HPDE6-E6E7 (cell line): ENCODE results near the gene NF2.
A peak's percentile ranks its signal among the peaks of the same experiment; 100 is the strongest.

Source experiments
- DNase-seq: peaks from one replicate; pipeline ENCODE4 v3.0.0; 2011; ENCODE audit warnings: missing footprints; ENCODE audit errors: extremely low spot score

Gene NF2

DNA sequence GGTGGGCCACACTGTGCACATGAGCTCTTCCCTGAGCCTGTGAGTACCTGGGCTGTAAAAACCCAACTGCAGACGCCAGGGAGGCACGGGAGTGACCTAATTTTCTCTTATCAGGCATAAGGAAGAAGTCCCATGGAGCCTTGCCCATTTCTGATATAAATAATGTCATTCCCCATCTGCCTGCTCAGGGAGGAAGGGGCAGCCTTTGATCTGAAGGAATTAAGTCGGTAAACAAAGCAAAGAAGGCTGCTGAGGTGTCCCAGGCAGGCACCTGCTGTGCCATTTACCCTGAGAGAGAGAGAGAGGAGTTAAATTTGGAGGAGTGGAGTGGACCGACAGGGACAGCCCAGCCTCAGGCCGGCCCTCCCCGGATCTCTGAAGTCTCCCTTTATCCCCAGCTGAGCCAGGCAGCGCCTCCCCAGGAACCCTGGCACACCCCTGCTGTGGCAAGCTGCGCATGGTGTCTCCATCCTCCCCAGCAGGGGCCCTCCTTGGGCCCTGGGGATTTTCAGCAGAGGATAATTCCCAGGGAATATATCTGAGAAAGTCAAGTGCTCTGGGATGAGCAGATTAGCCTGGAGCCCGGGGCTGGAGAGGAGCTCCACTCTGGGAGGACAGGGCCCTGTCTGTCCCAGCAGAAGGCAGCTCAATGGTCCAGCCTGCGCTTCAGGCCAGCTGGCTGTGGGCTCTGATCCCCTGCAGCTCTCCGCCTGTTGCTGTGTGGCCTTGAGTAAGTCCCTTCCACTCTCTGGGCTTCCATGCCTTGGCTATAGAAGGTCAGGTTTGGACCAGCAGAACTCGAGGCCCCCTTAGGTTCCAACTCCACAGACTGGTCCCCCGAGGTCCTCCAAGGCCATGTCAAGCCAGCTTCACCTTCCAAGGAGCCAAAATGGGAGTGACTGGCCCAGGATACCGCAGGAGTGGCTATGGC lies 98.8 kb downstream of the NF2 start:
- no peak for DNase-seq

DNA sequence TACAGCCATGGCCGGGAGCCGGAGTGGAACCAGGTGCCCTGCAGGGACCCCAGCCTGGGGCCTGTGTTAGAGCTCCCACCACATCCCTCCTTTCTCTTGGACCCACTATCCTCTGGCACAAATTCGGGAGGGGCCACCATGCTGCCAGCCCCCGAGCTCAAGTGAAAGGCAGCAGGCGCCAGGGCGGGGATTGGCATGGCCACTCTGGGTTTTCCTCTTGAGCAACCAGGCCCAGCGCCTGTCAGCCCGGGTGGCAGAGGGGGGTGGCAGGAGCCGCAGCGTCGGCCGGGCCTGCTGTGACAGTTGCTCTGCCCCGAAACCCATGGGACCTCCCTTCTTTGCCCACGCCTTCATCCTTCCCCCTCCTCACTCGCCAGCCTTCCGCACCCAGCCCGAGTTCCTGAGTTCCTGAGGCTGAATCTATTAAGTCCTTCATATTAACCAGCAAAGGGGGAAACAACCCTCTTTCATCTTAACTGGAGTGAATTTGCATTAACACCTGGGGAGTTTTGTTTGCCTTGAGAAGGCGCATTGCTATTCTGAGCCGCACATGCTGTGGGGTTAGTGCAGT lies 99.6 kb downstream of the NF2 start:
- DNase-seq, result no peak

DNA sequence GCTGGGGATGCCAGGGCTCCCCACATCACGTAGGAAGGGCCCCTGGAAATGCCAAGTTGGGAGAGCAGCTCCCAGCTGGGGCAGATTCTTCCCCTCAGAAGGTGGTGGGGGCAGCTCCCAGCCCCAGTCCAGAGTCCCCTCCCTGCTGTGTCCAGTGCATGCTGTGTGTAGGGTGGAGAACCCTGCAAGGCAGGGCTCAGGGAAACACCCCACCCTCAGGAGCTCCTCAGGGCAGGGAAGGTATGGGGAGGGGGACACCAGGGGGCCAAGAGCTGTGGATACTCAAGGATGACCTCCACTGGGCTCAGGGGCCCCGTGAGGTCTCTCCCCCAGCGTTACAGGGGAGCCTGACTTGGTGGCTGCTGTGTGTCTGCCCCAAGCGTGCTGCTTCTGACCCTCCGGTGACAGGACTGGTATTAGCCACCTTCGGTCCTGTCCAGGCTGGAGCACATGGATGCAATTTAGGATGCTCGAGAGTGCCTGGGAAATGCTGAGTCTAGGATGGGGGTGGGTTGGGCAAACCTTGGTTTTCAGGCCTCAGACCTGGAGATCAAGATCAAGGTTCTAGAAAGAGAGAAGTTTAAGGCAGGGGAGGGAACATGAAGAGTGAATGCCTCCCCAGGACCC lies 100.2 kb downstream of the NF2 start:
- DNase-seq, result no peak

DNA sequence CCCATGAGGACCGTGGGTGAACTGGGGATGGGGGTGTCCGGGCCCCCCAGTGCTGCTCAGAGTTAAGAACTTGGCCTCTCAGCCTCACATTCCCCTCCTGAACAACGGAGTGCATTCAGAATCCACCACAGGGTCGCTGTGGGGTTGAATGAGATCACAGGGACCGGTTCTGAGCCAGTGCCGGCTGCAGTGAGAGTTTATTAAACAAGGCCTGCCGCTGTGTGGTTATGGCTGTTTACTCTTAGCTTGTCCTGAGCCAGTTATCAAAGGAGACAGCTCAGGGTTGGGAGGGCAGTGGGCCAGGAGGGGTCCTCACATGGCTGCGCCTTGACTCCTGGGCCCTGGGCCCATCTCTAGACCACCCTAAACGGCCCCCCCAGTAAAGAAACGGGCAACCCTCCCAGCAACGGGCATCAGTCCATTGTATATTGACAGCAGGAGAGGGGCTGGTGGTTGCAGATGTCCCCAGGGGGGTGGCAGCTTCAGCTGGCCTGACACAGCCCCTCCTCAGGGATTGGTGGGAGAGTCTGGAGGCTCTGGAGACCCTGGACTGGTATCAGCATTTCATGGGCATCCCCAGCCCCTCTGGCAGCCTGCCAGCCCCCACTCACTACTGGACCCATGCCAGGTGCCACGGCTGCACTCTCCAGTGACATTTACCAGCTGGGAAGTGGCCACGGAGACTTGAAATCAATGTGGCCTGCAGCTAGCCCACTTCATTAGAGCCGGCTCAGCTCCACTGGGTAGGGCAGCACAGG lies 101.3 kb downstream of the NF2 start:
- DNase-seq, result no peak

DNA sequence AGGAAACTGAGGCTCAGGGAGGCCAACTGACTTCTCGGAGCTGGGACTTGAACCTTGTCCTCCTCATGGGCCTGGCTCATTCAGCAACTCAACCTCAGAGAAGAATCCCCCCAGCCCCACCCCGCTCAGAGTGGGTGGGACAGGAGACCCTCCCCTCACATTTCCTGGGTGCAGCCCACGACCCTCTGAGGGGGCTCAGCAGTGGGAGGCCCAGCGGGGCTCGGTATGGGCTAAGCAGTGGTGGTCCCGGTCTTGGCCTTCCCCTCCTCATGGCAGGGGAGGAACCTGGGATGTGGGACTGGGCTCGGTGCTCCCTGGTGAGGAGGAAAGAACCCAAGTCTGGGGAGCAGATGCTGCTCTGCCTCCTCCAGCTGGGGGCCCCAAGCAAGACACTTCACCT lies 102.2 kb downstream of the NF2 start:
- DNase-seq, result no peak

DNA sequence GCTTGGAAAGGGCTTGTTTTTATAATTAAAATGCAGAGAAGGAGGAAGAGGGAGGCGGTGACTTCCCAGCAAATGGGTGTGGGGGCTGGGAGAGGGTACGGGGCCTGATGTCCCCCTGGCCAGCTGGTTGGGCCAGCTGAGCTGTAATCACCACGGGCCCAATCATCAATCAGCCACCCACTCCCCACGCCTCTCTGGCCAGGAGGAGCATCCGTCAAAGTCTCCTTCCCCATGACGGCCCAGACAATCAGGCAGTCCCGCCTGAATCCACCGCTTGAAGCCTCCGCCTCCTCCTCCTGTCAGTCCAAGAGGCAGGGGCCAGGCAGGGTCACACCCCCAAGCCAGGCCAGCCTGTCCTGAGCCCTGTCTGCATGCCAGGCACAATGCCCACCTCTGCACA lies 103.1 kb downstream of the NF2 start:
- no peak for DNase-seq

DNA sequence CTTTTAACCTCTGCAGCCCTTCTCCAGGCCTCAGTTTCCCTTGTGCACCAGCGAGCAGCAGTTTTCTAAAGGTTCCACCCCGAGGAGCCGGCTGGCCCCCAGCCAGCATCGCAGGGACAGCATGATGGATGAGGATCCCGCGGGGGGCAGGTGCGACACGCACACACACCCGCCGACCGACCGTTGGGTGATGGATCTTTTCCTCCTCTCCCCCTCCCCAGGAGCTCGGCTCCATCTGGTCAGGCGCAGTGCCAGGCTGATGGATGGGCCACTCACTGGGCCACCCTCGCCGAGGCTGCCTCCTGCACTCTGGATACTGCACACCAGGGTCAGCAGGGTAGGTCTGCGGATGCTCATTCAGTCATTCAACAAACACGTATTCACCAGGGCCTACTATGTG lies 103.6 kb downstream of the NF2 start:
- DNase-seq, result no peak

DNA sequence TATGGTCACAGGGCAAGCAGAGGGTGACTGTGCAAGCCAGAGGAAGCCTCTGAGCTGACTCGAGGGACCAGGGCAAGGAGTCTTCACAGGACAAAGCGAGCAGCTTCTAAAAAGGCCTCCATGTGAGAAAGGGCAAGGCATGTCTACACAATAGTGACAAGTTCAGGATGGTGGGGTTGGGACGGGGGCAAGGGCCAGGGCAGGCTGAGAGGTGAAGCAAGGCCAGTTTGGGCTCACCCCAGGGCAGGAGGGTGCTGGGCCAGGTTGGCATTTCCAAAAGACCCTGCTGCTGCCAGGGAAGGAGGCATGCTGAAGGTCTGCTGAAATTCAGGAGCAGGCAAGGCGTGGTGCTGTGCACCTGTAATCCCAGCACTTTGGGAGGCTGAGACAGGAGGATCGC lies 104.0 kb downstream of the NF2 start:
- no peak for DNase-seq

DNA sequence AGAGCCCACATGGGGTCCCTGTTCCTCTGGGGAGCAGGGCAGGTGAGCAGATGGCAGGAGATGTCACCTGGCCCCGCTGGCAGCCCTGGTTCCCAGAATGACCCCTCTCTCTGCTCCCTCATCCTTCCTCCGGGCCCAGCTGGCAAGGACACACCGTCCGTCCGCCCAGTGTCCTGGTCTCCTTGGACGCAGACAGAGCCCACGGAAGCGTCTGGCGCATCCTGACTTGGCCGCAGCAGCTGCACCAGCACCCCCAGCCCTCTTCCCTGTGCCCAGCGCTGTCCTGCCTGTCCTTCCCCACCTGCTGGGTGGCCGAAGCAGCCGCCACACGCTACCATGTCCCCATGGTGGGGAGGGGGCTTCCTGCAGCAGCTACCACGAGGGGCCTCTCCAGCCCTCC lies 106.8 kb downstream of the NF2 start:
- DNase-seq, result no peak

DNA sequence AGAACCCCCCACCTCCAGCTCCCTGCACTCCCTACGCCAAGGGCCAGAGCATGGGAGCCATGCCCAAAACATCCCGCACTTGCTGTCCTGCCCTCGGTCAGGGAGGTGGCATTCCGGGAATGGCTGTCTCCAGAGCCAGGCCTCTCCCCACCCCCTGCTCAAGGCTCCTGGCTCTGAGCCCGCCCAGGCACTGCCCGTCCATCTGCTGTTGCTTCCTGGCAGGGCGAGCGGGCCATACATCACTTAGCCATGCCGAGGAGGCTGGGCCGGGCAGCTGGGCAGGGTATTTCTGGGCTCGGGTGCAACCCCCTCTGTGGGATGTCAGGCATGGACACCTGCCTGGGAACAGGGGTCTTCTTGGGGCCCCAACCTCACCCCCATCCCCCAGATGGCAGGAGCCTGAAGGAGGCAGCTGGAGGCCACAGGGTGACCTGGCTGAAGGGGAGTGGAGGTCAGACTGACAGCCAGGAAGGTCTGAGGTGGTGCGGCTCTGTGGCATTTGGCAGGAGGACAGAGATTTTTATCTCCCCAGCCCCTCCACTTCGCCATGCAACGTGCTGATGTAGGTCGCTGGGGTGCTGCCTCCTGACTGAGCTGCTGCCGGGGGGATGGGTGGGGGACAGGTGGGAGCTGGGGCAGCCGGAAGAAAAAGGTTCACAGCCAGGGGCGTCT lies 107.6 kb downstream of the NF2 start:
- no peak for DNase-seq

DNA sequence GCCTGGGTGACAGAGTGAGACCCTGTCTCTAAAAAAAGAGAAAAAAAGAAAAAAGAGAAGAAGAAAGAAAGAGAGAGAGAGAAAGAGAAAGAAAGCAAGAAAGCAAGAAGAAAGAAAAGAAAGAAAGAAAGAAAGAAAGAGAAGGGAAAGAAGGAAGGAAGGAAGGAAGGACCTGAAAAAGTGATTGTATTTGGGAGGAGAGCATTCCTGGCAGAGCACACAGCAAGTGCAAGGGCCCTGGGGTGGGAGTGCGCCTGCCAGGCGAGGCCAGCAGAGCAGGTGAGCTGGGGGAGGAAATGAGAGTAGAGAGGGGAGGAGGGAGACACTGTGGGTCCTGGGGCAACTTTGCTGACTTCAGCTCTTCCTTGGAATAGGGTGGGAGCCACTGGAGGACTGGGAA lies 108.7 kb downstream of the NF2 start:
- DNase-seq, result no peak

DNA sequence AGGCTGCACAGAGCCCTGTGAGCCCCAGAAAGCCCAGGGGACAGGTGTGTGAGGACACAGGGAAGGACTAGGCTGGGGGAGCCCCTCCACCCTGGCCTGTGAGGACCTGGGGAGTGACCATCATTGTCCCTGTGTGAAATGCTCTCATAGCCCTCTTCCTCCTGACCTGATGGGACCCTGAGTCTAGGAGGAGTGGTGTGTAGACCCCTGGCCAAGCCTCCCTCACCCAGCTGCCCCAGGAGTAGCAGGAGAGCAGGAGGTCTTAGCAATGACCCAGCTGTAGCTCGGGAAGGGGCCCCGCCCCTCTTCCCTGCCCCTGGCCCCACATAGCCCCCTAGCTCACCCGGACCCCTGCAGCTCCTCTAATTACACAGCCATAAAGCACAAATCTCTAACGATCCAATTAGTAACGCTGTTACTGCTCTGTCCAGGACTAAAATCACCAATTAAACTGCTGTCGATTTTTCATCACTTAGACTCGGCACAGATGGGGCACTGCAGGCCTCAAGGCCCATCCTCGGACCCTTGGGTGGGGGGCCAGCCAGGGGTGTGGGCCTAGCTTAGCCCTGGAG lies 109.8 kb downstream of the NF2 start:
- no peak for DNase-seq

DNA sequence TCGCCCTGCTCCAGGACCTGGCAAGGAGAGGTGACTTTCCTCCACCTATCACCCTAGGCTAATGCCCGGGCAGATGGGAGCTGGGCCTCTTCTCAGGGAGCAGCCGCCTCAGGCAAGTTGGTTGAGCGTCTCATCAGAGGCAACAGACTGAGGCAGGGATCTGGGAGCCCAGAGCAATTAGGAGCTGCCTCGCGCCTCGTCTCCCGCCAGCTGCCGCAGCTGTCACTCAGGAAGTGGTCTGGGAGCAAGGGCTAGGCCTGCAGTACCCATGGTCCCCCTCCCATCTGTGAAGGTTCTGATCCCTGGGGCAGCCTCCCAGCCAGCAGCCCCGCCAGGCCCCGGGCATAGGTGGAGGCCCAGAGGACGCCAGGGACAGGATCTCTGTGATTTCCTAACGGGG lies 111.8 kb downstream of the NF2 start:
- no peak for DNase-seq

DNA sequence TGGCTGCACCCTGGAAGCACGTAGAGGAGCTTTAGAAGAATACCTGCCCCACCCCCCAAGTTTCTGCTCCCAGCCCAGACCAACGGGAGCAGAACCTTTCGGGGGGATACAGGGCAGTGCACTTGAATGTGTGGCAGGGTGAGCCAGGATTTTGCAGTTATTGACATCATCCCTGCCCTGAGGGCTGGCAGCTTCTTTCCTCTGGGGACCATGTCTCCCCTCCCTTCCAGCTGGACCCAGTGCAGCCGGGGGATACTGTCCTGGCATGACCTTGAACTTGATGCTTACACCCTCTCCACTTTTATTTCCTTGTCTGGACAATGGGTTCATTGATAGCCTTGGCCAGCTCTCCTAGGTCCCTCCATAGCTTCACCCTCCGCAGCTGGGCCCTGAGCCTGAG lies 112.3 kb downstream of the NF2 start:
- DNase-seq, result no peak

DNA sequence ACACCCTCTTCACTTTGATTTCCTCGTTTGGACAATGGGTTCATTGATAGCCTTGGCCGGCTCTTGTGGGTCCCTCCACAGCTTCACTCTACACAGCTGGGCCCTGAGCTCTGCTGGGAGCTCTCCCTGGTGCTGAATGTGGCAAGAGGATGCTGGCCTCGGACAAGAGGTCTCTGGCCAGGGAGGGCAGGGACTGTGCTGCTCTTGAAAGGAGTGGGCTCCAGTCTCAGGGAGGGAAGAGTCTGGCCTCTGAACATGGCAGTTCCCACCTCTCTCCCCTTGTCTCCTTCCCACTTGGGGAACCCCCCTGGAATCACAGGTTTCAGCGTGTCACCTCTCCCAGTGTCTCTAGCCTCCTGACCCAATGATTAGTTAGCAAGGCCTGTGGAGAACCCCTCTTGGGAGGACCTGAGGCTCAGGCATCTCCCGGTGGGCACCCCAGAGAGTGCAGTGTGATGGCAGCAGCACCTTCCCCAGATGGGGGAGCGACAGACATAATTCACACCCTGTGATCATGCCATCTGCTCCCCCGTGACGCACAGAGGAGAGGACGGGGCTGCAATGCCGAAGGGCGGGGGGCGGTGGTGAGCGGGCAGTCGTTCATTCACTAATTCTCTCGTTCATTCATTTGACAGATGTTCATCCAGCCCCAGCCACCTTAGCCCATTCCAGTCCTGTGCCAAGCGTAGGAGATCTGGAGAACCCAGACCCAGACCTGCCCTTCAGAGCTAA lies 113.5 kb downstream of the NF2 start:
- DNase-seq, result peak; percentile 46

DNA sequence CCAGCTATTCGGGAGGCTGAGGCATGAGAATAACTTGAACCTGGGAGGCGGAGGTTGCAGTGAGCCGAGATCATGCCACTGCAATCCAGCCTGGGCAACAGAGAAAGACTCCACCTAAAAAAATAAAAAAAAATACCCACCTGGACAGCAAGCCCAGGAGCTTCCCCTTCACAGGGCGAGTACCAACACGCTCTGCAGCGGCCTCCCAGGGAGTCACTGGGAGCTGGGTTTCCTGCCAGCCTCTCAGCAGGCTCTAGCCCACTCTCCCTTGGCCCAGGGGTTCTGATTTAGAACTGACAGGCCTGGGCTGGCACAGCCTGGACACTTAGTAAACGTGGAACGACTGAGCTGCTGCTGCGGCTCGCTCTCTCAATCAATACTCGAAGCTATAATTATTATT lies 114.4 kb downstream of the NF2 start:
- DNase-seq, result peak; percentile 50

DNA sequence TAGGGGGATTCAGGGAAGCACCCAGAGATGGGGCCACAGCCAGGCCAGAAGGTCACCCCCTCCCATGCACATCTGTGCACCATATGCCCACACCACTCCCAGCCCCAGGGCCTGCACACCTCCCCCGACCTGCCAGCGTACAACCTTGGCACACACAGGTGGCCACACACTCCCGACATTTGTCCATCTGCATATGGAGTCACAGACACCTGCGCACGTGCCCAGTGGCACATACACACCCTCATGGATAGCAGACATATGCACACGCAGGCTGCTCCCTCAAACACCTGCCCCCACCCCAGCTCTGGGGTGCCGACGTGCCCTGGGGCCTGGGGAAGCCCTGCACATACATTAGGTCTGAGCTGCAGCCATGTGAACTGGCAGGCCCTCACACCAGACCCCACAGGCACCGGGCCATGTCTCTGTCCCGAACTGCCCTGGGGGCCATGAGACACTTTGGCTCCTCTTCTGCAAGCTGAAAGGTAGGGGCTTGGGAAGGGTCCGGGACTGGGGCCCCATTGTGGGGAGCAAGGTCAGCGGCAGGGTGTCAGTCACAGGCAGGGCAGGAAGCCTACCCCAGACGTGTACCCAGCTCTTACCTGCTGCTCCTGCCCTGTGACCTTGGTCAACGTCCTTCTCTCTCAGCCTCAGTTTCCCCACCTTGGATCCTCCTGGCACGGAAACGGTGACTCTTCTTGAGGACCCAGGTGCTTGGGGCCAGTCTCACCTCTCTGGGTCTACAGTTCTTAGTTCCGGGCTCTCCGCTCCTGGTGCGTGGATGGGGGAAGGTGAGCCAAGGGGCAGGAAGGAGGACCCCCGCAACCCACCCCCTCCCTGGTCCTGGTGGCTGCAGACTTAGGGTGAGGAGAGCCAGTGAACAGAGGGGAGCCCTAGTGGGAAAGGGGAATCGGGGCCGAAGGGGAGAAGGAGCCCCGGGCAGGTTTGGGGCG lies 115.8 kb downstream of the NF2 start:
- no peak for DNase-seq

DNA sequence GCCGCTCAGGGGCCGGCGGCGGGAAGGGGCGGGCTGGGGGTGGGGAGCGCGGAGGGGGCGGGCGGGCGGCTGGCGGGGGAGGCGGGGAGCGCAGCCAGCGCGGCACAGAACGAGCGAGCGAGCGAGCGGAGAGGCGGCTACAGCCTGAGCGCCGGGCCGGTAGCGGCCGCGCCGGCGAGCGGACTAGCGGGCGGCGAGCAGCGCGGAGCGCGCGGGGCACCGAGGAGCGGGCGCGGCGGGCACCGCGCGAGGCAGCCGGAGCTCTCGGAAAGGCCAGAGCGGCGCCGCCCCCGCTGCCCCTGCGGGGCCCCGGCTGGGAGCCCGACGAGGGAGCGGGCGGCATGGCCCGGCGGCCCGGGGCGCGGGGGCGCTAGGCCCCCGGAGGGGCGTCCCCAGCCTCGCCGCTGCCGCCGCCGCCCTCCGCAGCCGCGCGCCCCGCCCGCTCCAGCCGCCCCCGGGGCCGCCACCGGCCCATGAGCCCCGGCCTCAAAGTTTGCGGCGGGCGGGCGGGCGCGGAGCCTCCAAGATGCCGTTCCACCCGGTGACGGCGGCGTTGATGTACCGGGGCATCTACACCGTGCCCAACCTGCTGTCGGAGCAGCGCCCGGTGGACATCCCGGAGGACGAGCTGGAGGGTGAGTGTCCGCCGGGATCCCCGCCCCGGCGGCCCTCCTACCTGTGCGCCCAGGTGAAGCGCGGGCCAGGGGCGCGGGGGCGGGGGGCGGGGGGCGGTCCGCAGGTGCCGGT lies 116.6 kb downstream of the NF2 start, which contains the start of gene CABP7:
Gene CABP7, plus strand, starts transcription at position 105 of the 747 bp plus-strand sequence. Its CDS starts 422 bp downstream, at position 527.
- DNase-seq, result no peak
